ENCODE measurements around the gene RHBDD1.

RHBDD1 gene

DNA sequence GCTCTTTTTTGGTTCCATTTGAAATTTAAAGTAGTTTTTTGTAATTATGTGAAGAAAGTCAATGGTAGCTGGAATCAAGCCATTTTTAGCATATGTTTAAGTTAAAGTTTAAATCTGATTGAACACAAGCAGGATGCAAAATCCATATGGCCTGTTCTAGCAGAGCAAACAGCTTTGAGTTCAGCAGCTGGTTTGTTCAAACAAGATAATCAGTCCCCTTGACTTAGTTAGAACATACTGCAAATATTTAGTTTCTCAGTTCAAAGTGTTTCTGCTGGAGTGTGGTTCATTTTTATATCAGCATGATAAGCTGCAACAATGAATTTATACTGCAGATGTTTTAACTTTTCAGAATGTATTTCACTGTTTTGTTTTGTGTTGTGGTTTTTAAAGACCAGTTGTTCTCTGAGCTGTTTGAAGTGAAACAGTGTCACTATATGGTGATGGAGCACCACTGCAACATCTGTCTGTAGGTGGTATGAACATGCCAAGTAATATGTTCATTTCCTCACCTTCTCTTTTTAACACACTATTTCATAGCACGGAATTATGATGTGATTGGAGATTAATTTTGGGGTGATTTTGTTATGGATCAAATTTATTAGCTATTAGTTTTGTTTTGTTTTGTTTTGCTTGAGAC lies 202.8 kb downstream of the RHBDD1 start:
- H3K4me3 ChIP-seq (ENCODE audit: low read length): no peak overlapping the region
- no peak for DNase-seq (ENCODE audit: low read depth, low spot score)

DNA sequence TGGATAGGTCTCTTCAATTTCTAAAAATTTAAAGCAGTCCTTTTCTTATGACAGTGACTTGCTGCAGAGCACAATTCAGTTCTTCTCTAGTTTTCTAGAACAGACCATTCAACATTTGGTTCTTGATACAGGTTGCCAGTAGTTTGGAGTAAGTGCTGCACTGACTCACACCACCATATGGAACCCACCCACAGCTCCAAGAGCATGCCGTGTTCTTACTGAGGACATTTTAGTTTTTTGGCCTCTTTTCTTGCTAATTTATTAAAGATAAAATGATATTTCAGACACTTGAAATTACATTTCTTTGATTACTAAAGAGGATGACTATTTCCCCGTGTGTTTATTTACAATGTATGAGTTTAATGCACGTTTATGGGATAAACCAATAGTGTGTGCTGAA lies 208.1 kb downstream of the RHBDD1 start:
- no peak overlapping the region for H3K4me3 ChIP-seq (ENCODE audit: low read length)
- no peak for DNase-seq (ENCODE audit: low read depth, low spot score)

Measured in Jurkat, Clone E6-1 (cell line).